T-helper 2 cell treated with Interferon-gamma antibody and Interleukin-4, amounts not matched to agents 5 μg/mL and 100 μg/mL, for 36 hours (primary cell): Measurements from ENCODE around the gene DPYSL5.
"Not testable (repeated sequence)": the region's sequence is repeated elsewhere in the genome, so short reads cannot be mapped to it uniquely, and the experiment has no call there.

Source experiments
- DNase-seq: peaks from one replicate; pipeline ENCODE4 v3.0.0; 2021; ENCODE audit warnings: low spot score
- H3K27ac Mint-ChIP-seq: one replicate; pipeline ENCODE4 v1.8.0; 2021; ENCODE audit warnings: mild to moderate bottlenecking, mixed read lengths
- H3K27me3 Mint-ChIP-seq: one replicate; pipeline ENCODE4 v1.8.0; 2021; ENCODE audit warnings: low read depth, mixed read lengths
- H3K36me3 Mint-ChIP-seq: one replicate; pipeline ENCODE4 v1.8.0; 2021; ENCODE audit warnings: low read depth, mixed read lengths
- H3K4me1 Mint-ChIP-seq: one replicate; pipeline ENCODE4 v1.8.0; 2021; ENCODE audit warnings: low read depth, mixed read lengths
- H3K4me3 Mint-ChIP-seq: one replicate; pipeline ENCODE4 v1.8.0; 2022; ENCODE audit warnings: mild to moderate bottlenecking, moderate library complexity, mixed read lengths
- H3K9me3 Mint-ChIP-seq: one replicate; pipeline ENCODE4 v1.8.0; 2021; ENCODE audit warnings: mixed read lengths

The DPYSL5 gene

GRCh38 chr2:26875065-26875634 lies 27.2 kb downstream of the DPYSL5 start:
- Mint-ChIP-seq H3K4me3 (no peak overlapping the region), H3K9me3 (no peaks in the 10 kb centered on the region), H3K4me1 (no peaks in the 10 kb centered on the region), H3K36me3 (no peaks in the 10 kb centered on the region), H3K27ac (no peak overlapping the region), H3K27me3 (peaks cover 8% of the 10 kb centered on the region)
- no peak for DNase-seq

- Mint-ChIP-seq H3K27ac (no peak overlapping the region), H3K27me3 (peaks cover 12% of the 10 kb centered on the region), H3K4me3 (no peak overlapping the region), H3K36me3 (no peaks in the 10 kb centered on the region), H3K4me1 (no peaks in the 10 kb centered on the region), H3K9me3 (no peaks in the 10 kb centered on the region)
- no peak for DNase-seq
Observed at GRCh38 chr2:26875808-26876207, 27.9 kb downstream of the DPYSL5 start.

- DNase-seq = no peak
- Mint-ChIP-seq H3K9me3 (no peaks in the 10 kb centered on the region), H3K4me1 (no peaks in the 10 kb centered on the region), H3K27ac (no peak overlapping the region), H3K27me3 (peaks cover 12% of the 10 kb centered on the region), H3K4me3 (no peak overlapping the region), H3K36me3 (no peaks in the 10 kb centered on the region)
Observed at GRCh38 chr2:26876260-26876659, 28.3 kb downstream of the DPYSL5 start.

GRCh38 chr2:26877276-26877675 lies 29.3 kb downstream of the DPYSL5 start:
- no peaks in the 10 kb centered on the region for H3K9me3 Mint-ChIP-seq
- H3K4me3 Mint-ChIP-seq = no peak overlapping the region
- no peak overlapping the region for H3K27ac Mint-ChIP-seq
- no peaks in the 10 kb centered on the region for H3K4me1 Mint-ChIP-seq
- H3K27me3 Mint-ChIP-seq = peaks cover 12% of the 10 kb centered on the region
- H3K36me3 Mint-ChIP-seq = no peaks in the 10 kb centered on the region
- DNase-seq = no peak

- no peak overlapping the region for H3K27ac Mint-ChIP-seq
- no peak overlapping the region for H3K4me3 Mint-ChIP-seq
- H3K9me3 Mint-ChIP-seq = no peaks in the 10 kb centered on the region
- H3K36me3 Mint-ChIP-seq = no peaks in the 10 kb centered on the region
- H3K4me1 Mint-ChIP-seq = no peaks in the 10 kb centered on the region
- no peak for DNase-seq
- peaks cover 5% of the 10 kb centered on the region for H3K27me3 Mint-ChIP-seq
Observed at GRCh38 chr2:26880161-26880560, 32.2 kb downstream of the DPYSL5 start.

GRCh38 chr2:26880910-26881435 lies 33.0 kb downstream of the DPYSL5 start:
- H3K9me3 Mint-ChIP-seq = no peaks in the 10 kb centered on the region
- H3K27ac Mint-ChIP-seq = no peak overlapping the region
- H3K4me1 Mint-ChIP-seq = no peaks in the 10 kb centered on the region
- H3K4me3 Mint-ChIP-seq = no peak overlapping the region
- no peaks in the 10 kb centered on the region for H3K36me3 Mint-ChIP-seq
- peaks cover 4% of the 10 kb centered on the region for H3K27me3 Mint-ChIP-seq
- no peak for DNase-seq

GRCh38 chr2:26882220-26882619 lies 34.3 kb downstream of the DPYSL5 start:
- not testable (repeated sequence) for H3K4me1 Mint-ChIP-seq, H3K9me3 Mint-ChIP-seq, H3K4me3 Mint-ChIP-seq, H3K27ac Mint-ChIP-seq, DNase-seq, H3K27me3 Mint-ChIP-seq, H3K36me3 Mint-ChIP-seq

GRCh38 chr2:26883956-26884355 lies 36.0 kb downstream of the DPYSL5 start:
- no peaks in the 10 kb centered on the region for H3K36me3 Mint-ChIP-seq
- no peak overlapping the region for H3K4me3 Mint-ChIP-seq
- no peaks in the 10 kb centered on the region for H3K9me3 Mint-ChIP-seq
- peaks cover 11% of the 10 kb centered on the region for H3K27me3 Mint-ChIP-seq
- no peaks in the 10 kb centered on the region for H3K4me1 Mint-ChIP-seq
- no peak for DNase-seq
- no peak overlapping the region for H3K27ac Mint-ChIP-seq

- Mint-ChIP-seq H3K27ac (no peak overlapping the region), H3K4me3 (no peak overlapping the region), H3K4me1 (no peaks in the 10 kb centered on the region), H3K27me3 (peaks cover 11% of the 10 kb centered on the region), H3K9me3 (no peaks in the 10 kb centered on the region), H3K36me3 (no peaks in the 10 kb centered on the region)
- DNase-seq = no peak
Observed at GRCh38 chr2:26884486-26884885, 36.6 kb downstream of the DPYSL5 start.

GRCh38 chr2:26885651-26886329 lies 37.9 kb downstream of the DPYSL5 start:
- H3K27me3 Mint-ChIP-seq = peaks cover 7% of the 10 kb centered on the region
- no peak overlapping the region for H3K27ac Mint-ChIP-seq
- no peaks in the 10 kb centered on the region for H3K36me3 Mint-ChIP-seq
- no peak for DNase-seq
- no peaks in the 10 kb centered on the region for H3K4me1 Mint-ChIP-seq
- no peak overlapping the region for H3K4me3 Mint-ChIP-seq
- H3K9me3 Mint-ChIP-seq = no peaks in the 10 kb centered on the region

GRCh38 chr2:26886736-26887135 lies 38.8 kb downstream of the DPYSL5 start:
- no peaks in the 10 kb centered on the region for H3K9me3 Mint-ChIP-seq
- H3K4me3 Mint-ChIP-seq = no peak overlapping the region
- H3K4me1 Mint-ChIP-seq = no peaks in the 10 kb centered on the region
- peaks cover 9% of the 10 kb centered on the region for H3K27me3 Mint-ChIP-seq
- no peak for DNase-seq
- H3K36me3 Mint-ChIP-seq = no peaks in the 10 kb centered on the region
- no peak overlapping the region for H3K27ac Mint-ChIP-seq

GRCh38 chr2:26887151-26887550 lies 39.2 kb downstream of the DPYSL5 start:
- no peaks in the 10 kb centered on the region for H3K4me1 Mint-ChIP-seq
- no peak overlapping the region for H3K27ac Mint-ChIP-seq
- H3K27me3 Mint-ChIP-seq = peaks cover 9% of the 10 kb centered on the region
- no peak for DNase-seq
- H3K4me3 Mint-ChIP-seq = no peak overlapping the region
- no peaks in the 10 kb centered on the region for H3K9me3 Mint-ChIP-seq
- no peaks in the 10 kb centered on the region for H3K36me3 Mint-ChIP-seq

GRCh38 chr2:26889796-26890195 lies 41.9 kb downstream of the DPYSL5 start:
- H3K36me3 Mint-ChIP-seq = no peaks in the 10 kb centered on the region
- H3K27ac Mint-ChIP-seq = no peak overlapping the region
- no peak for DNase-seq
- H3K27me3 Mint-ChIP-seq = peaks cover 12% of the 10 kb centered on the region
- H3K9me3 Mint-ChIP-seq = no peaks in the 10 kb centered on the region
- H3K4me1 Mint-ChIP-seq = no peaks in the 10 kb centered on the region
- no peak overlapping the region for H3K4me3 Mint-ChIP-seq

- Mint-ChIP-seq H3K27ac (no peak overlapping the region), H3K36me3 (no peaks in the 10 kb centered on the region), H3K4me3 (no peak overlapping the region), H3K4me1 (no peaks in the 10 kb centered on the region), H3K27me3 (peaks cover 12% of the 10 kb centered on the region), H3K9me3 (no peaks in the 10 kb centered on the region)
- DNase-seq = no peak
Observed at GRCh38 chr2:26890341-26891000, 42.5 kb downstream of the DPYSL5 start.
